Measurements from ENCODE around the gene PTCD1. TPM values are rescaled to one million over a fixed set of nuclear protein-coding genes. Genes with fewer than 3 reads are reported as not detected.

Gene PTCD1
- total and polyA plus RNA-seq, 10 donors = 2.1 to 17.5 (median 5.3) TPM

GRCh38 chr7:99397297-99397983 is 41.2 kb downstream of the PTCD1 start:
- no peak for DNase-seq
- Histone ChIP-seq H3K27ac (peak overlapping the region in 2 of 8 donors; percentile 29 to 60), H3K4me1 (peaks cover 11 to 39% (median 17%) of the 10 kb centered on the region in 6 donors), H3K27me3 (replicated peaks in 1 of 7) (no peaks in the 10 kb centered on the region), H3K36me3 (peaks cover 0 to 100% (median 92%) of the 10 kb centered on the region in 6 donors), H3K9me3 (no peaks in the 10 kb centered on the region), H3K4me3 (no peak overlapping the region)
- intact Hi-C loops (cut with DNase I; ENCODE audit: low total_unique reads) = no loop called here
- no peak for TF ChIP-seq CTCF (IDR thresholded peaks at IDR 0.05 in 8 of 11, conservative IDR thresholded peaks at IDR 0.05 in 3 of 11)
- peak; percentile 44 to 86 (median 68) for TF ChIP-seq POLR2AphosphoS5 (IDR thresholded peaks at IDR 0.05)
- WGBS, 5 donors = 81 to 90% (median 84%) methylated on average over 15 to 18 of the region's 18 CpGs

GRCh38 chr7:99396418-99397296 is 41.9 kb downstream of the PTCD1 start:
- WGBS, 5 donors = 77 to 84% (median 83%) methylated on average over 17 to 21 of the region's 21 CpGs
- intact Hi-C loops (cut with DNase I; ENCODE audit: low total_unique reads) = no loop called here
- H3K27ac ChIP-seq = peak overlapping the region in 2 of 8 donors; percentile 29 to 60
- DNase-seq = no peak
- H3K36me3 ChIP-seq = peaks cover 0 to 100% (median 90%) of the 10 kb centered on the region in 6 donors
- H3K4me3 ChIP-seq = no peak overlapping the region
- no peaks in the 10 kb centered on the region for H3K27me3 ChIP-seq (replicated peaks in 1 of 7)
- peaks cover 16 to 47% (median 24%) of the 10 kb centered on the region in 6 donors for H3K4me1 ChIP-seq
- H3K9me3 ChIP-seq = no peaks in the 10 kb centered on the region
- TF ChIP-seq POLR2A (IDR thresholded peaks at IDR 0.05) (no peak), CTCF (IDR thresholded peaks at IDR 0.05 in 8 of 11, conservative IDR thresholded peaks at IDR 0.05 in 3 of 11) (no peak), POLR2AphosphoS5 (IDR thresholded peaks at IDR 0.05) (peak in 1 of 3 donors; percentile 70)

GRCh38 chr7:99395616-99396327 is 42.8 kb downstream of the PTCD1 start:
- peaks cover 0 to 100% (median 89%) of the 10 kb centered on the region in 6 donors for H3K36me3 ChIP-seq
- WGBS, 5 donors = 88 to 94% (median 89%) methylated on average over 14 of the region's 14 CpGs
- intact Hi-C loops (cut with DNase I; ENCODE audit: low total_unique reads) = no loop called here

GRCh38 chr7:99394188-99394502 is 44.5 kb downstream of the PTCD1 start:
- WGBS, 5 donors = 74 to 92% (median 87%) methylated on average over 4 of the region's 4 CpGs
- peaks cover 0 to 100% (median 89%) of the 10 kb centered on the region in 6 donors for H3K36me3 ChIP-seq
- no peaks in the 10 kb centered on the region for H3K9me3 ChIP-seq
- no peaks in the 10 kb centered on the region for H3K27me3 ChIP-seq (replicated peaks in 1 of 7)
- peaks cover 16 to 60% (median 27%) of the 10 kb centered on the region in 6 donors for H3K4me1 ChIP-seq
- TF ChIP-seq POLR2A (IDR thresholded peaks at IDR 0.05) (no peak), POLR2AphosphoS5 (IDR thresholded peaks at IDR 0.05) (peak in 1 of 3 donors; percentile 69), CTCF (IDR thresholded peaks at IDR 0.05 in 8 of 11, conservative IDR thresholded peaks at IDR 0.05 in 3 of 11) (no peak)
- H3K4me3 ChIP-seq = no peak overlapping the region
- DNase-seq = no peak
- peak overlapping the region in 4 of 8 donors; percentile 73 to 85 (median 80) for H3K27ac ChIP-seq
- intact Hi-C loops (cut with DNase I; ENCODE audit: low total_unique reads) = no loop called here

More at GRCh38 chr7:99395616-99396327, 42.8 kb downstream of the PTCD1 start:
- H3K27me3 ChIP-seq (replicated peaks in 1 of 7) = no peaks in the 10 kb centered on the region
- peak; percentile 54 to 75 (median 54) for TF ChIP-seq POLR2AphosphoS5 (IDR thresholded peaks at IDR 0.05)
- no peak for TF ChIP-seq POLR2A (IDR thresholded peaks at IDR 0.05)
- no peak overlapping the region for H3K27ac ChIP-seq
- no peak overlapping the region for H3K4me3 ChIP-seq
- H3K9me3 ChIP-seq = no peaks in the 10 kb centered on the region
- DNase-seq = no peak
- H3K4me1 ChIP-seq = peaks cover 16 to 55% (median 27%) of the 10 kb centered on the region in 6 donors

Data from spleen (tissue), 11 donors.